PFSK-1 (cell line): ENCODE measurements around the gene PBX2.

ENCODE experiments used
- FOXP2 ChIP-seq: optimal IDR thresholded peaks from 2 replicates; pipeline ENCODE3; 2011; ENCODE audit warnings: borderline replicate concordance, control low read depth, inconsistent platforms; ENCODE audit not compliant: insufficient read depth; ENCODE audit errors: extremely low read length, extremely low read depth
- POLR2AphosphoS5 ChIP-seq: IDR thresholded peaks from 2 replicates; pipeline ENCODE4 v1.6.1; 2012; ENCODE audit warnings: low read depth, mild to moderate bottlenecking, control low read depth, low read length, moderate library complexity
- SIN3A ChIP-seq: IDR thresholded peaks from 2 replicates; pipeline ENCODE4 v1.6.1; 2012; ENCODE audit warnings: mild to moderate bottlenecking, low read length, moderate library complexity, borderline replicate concordance; ENCODE audit not compliant: insufficient read depth
- TAF1 ChIP-seq: IDR thresholded peaks from 2 replicates; pipeline ENCODE4 v1.6.1; 2012; ENCODE audit warnings: low read length, control low read depth, borderline replicate concordance; ENCODE audit not compliant: insufficient read depth
- TF ChIP-seq, protein P1 (sequence below), 2 experiments: IDR thresholded peaks; 2 replicates each; pipeline versions ENCODE4 v1.6.1 to v1.8.0; 2011 to 2012; ENCODE audit warnings: low read depth in 2 of 2, low read length in 2 of 2, control low read depth in 1 of 2, inconsistent platforms in 1 of 2, mild to moderate bottlenecking in 1 of 2, moderate library complexity in 1 of 2; ENCODE audit not compliant: insufficient read depth in 1 of 2

Gene PBX2

DNA sequence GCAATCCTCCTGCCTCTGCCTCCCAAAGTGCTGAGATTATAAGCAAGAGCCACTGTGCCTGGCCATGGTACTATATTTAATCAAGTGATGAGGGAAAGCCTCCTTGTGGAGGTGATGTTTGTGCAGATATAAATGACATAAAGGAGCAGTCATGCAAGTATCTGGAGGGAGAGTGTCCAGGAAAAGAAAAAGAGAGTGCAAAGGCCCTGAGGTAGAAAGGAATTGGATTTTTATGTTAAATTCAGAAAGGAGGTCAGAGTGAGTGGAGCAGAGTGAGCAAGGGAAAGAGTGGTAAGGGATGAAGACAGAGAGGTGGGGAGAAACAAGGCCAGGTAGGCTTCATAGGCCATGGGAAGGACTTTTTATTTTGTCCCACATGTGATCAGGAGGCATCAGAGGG lies 52.5 kb downstream of the PBX2 start:
- TF ChIP-seq FOXP2 (no peak), TAF1 (no peak), SIN3A (no peak), POLR2AphosphoS5 (no peak)
- TF ChIP-seq, protein P1, sequence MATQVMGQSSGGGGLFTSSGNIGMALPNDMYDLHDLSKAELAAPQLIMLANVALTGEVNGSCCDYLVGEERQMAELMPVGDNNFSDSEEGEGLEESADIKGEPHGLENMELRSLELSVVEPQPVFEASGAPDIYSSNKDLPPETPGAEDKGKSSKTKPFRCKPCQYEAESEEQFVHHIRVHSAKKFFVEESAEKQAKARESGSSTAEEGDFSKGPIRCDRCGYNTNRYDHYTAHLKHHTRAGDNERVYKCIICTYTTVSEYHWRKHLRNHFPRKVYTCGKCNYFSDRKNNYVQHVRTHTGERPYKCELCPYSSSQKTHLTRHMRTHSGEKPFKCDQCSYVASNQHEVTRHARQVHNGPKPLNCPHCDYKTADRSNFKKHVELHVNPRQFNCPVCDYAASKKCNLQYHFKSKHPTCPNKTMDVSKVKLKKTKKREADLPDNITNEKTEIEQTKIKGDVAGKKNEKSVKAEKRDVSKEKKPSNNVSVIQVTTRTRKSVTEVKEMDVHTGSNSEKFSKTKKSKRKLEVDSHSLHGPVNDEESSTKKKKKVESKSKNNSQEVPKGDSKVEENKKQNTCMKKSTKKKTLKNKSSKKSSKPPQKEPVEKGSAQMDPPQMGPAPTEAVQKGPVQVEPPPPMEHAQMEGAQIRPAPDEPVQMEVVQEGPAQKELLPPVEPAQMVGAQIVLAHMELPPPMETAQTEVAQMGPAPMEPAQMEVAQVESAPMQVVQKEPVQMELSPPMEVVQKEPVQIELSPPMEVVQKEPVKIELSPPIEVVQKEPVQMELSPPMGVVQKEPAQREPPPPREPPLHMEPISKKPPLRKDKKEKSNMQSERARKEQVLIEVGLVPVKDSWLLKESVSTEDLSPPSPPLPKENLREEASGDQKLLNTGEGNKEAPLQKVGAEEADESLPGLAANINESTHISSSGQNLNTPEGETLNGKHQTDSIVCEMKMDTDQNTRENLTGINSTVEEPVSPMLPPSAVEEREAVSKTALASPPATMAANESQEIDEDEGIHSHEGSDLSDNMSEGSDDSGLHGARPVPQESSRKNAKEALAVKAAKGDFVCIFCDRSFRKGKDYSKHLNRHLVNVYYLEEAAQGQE (IDR thresholded peaks at IDR 0.05; ENCODE audit: insufficient read depth in 1 of 2, low read depth in 2 of 2, low read length in 2 of 2) = no peak
